H1 (cell line): ENCODE measurements around the gene ADAM12. TPM values are rescaled to one million over a fixed set of nuclear protein-coding genes. Genes with fewer than 3 reads are reported as not detected.

ENCODE experiments used
- CTCF ChIA-PET: fragments of 300-600 bp; sonication (Branson Sonifier 250); formaldehyde crosslinking; loops from one replicate; lab custom pipeline; 2021; ENCODE audit not compliant: partially characterized antibody; lab: Charles Lee
- POLR2A ChIA-PET: fragments of 300-600 bp; sonication (Branson Sonifier 250); formaldehyde crosslinking; loops from one replicate; lab custom pipeline; 2021; ENCODE audit warnings: inconsistent platforms; ENCODE audit not compliant: partially characterized antibody; lab: Charles Lee
- DNase-seq, 2 experiments: peaks; one replicate each; pipeline versions ENCODE4 v3.0.0 to v3.0.0-alpha.2; 2010 to 2022; ENCODE audit warnings: low spot score in 2 of 2, low read depth in 1 of 2, mixed read lengths in 1 of 2
- FAIRE-seq: peaks from 2 replicates; lab custom pipeline; 2011; peaks lifted over from hg19 to GRCh38; lab: Jason Lieb, UNC
- H2AFZ ChIP-seq: 2 replicates; pipeline ENCODE4 v1.8.1; 2012; ENCODE audit warnings: low read length, inconsistent platforms
- H2AK5ac ChIP-seq: 2 replicates; pipeline ENCODE4 v1.6.1; 2013; ENCODE audit warnings: low read depth, low read length
- H2BK120ac ChIP-seq: replicated peaks from 2 replicates; pipeline ENCODE3; 2013; ENCODE audit warnings: low read depth, low read length, inconsistent platforms
- H2BK12ac ChIP-seq: 2 replicates; pipeline ENCODE4 v1.6.1; 2013; ENCODE audit warnings: low read depth, low read length
- H2BK15ac ChIP-seq: 2 replicates; pipeline ENCODE4 v1.6.1; 2013; ENCODE audit warnings: low read length
- H2BK20ac ChIP-seq: 2 replicates; pipeline ENCODE4 v1.6.1; 2013; ENCODE audit warnings: low read length
- H2BK5ac ChIP-seq: 2 replicates; pipeline ENCODE4 v1.6.1; 2013; ENCODE audit warnings: low read depth, low read length
- H3K14ac ChIP-seq: 2 replicates; pipeline ENCODE4 v1.6.1; 2013; ENCODE audit warnings: inconsistent platforms; ENCODE audit not compliant: insufficient read length
- H3K18ac ChIP-seq: 2 replicates; pipeline ENCODE4 v1.6.1; 2013; ENCODE audit warnings: low read length; ENCODE audit errors: extremely low read depth
- H3K23ac ChIP-seq: 2 replicates; pipeline ENCODE4 v1.6.1; 2013; ENCODE audit warnings: inconsistent platforms; ENCODE audit not compliant: insufficient read length
- H3K23me2 ChIP-seq: 2 replicates; pipeline ENCODE4 v1.6.1; 2013; ENCODE audit warnings: low read depth, low read length
- H3K27ac ChIP-seq: 2 replicates; pipeline ENCODE4 v1.6.1; 2011; ENCODE audit warnings: low read depth, low read length, inconsistent platforms
- H3K27me3 ChIP-seq, 4 experiments: replicated peaks in 1 of 4; 1 replicate in 1 of 4; 2 replicates in 3 of 4; pipeline versions ENCODE4 v1.6.1 to v1.8.1; 2011 to 2013; ENCODE audit warnings: low read length in 3 of 4, mild to moderate bottlenecking in 3 of 4, inconsistent platforms in 2 of 4, mixed read lengths in 2 of 4, moderate library complexity in 1 of 4; ENCODE audit not compliant: control insufficient read depth in 3 of 4, insufficient read depth in 3 of 4; ENCODE audit errors: extremely low read depth in 1 of 4
- H3K36me3 ChIP-seq, 4 experiments: 2 replicates each; pipeline versions ENCODE4 v1.6.1 to v1.8.1; 2011 to 2013; ENCODE audit warnings: mild to moderate bottlenecking in 4 of 4, low read length in 3 of 4, moderate library complexity in 2 of 4, control low read depth in 1 of 4, inconsistent platforms in 1 of 4; ENCODE audit not compliant: insufficient read depth in 4 of 4, control insufficient read depth in 2 of 4
- H3K4ac ChIP-seq: replicated peaks from 2 replicates; pipeline ENCODE3; 2013; ENCODE audit warnings: low read length, low read depth, mixed read lengths, inconsistent platforms; ENCODE audit not compliant: insufficient read length
- H3K4me1 ChIP-seq, 4 experiments: replicated peaks in 1 of 4; 1 replicate in 1 of 4; 2 replicates in 3 of 4; pipeline versions ENCODE4 v1.6.1 to v1.8.1; 2011 to 2013; ENCODE audit warnings: low read length in 3 of 4, inconsistent platforms in 2 of 4, mixed read lengths in 1 of 4; ENCODE audit not compliant: insufficient read depth in 4 of 4, control insufficient read depth in 3 of 4
- H3K4me2 ChIP-seq, 2 experiments: 2 replicates each; pipeline versions ENCODE4 v1.6.1 to v1.8.1; 2011 to 2013; ENCODE audit warnings: low read depth in 2 of 2, low read length in 2 of 2, control low read depth in 1 of 2, inconsistent platforms in 1 of 2, mild to moderate bottlenecking in 1 of 2; ENCODE audit not compliant: insufficient read depth in 1 of 2
- H3K4me3 ChIP-seq, 4 experiments: fragments of 200-600, 300-600 bp in 1 of 4; sonication (generic), shearing (Covaris generic), sonication (Bioruptor Twin) in 1 of 4; 2 replicates each; pipeline versions ENCODE4 v1.5.1 to v1.8.1; 2011 to 2016; ENCODE audit warnings: low read length in 4 of 4, low read depth in 3 of 4, control low read depth in 2 of 4, inconsistent platforms in 2 of 4, mild to moderate bottlenecking in 2 of 4, mixed read lengths in 1 of 4, moderate library complexity in 1 of 4; ENCODE audit not compliant: insufficient read depth in 2 of 4; ENCODE audit errors: extremely low read depth in 1 of 4
- H3K56ac ChIP-seq: replicated peaks from 2 replicates; pipeline ENCODE3; 2013; ENCODE audit warnings: low read depth, mild to moderate bottlenecking, mixed read lengths, low read length, inconsistent platforms; ENCODE audit not compliant: insufficient read length
- H3K79me1 ChIP-seq: 2 replicates; pipeline ENCODE4 v1.6.1; 2013; ENCODE audit warnings: low read depth, low read length, control low read depth
- H3K79me2 ChIP-seq, 2 experiments: 2 replicates each; pipeline versions ENCODE4 v1.6.1 to v1.8.1; 2012 to 2013; ENCODE audit warnings: low read length in 2 of 2, mild to moderate bottlenecking in 2 of 2, inconsistent platforms in 1 of 2; ENCODE audit not compliant: insufficient read depth in 2 of 2, control insufficient read depth in 1 of 2
- H3K9ac ChIP-seq, 4 experiments: replicated peaks in 1 of 4; 1 replicate in 1 of 4; 2 replicates in 3 of 4; pipeline versions ENCODE4 v1.6.1 to v1.8.1; 2011 to 2013; ENCODE audit warnings: low read depth in 3 of 4, low read length in 3 of 4, control low read depth in 2 of 4, mild to moderate bottlenecking in 2 of 4, moderate library complexity in 2 of 4, inconsistent platforms in 1 of 4; ENCODE audit errors: extremely low read depth in 1 of 4
- H3K9me3 ChIP-seq, 2 experiments: 2 replicates each; pipeline versions ENCODE4 v1.6.1 to v1.8.1; 2012 to 2013; ENCODE audit warnings: mild to moderate bottlenecking in 2 of 2, moderate library complexity in 2 of 2, control low read depth in 1 of 2, inconsistent platforms in 1 of 2, low read depth in 1 of 2, low read length in 1 of 2, mixed read lengths in 1 of 2; ENCODE audit not compliant: insufficient read depth in 2 of 2
- H4K20me1 ChIP-seq, 2 experiments: replicated peaks in 1 of 2; 2 replicates each; pipeline versions ENCODE3 to v1.8.1; 2011 to 2013; ENCODE audit warnings: inconsistent platforms in 2 of 2, low read length in 2 of 2, mild to moderate bottlenecking in 1 of 2; ENCODE audit not compliant: insufficient read depth in 2 of 2, control insufficient read depth in 1 of 2
- H4K5ac ChIP-seq: 2 replicates; pipeline ENCODE4 v1.6.1; 2013; ENCODE audit warnings: low read length, low read depth, mixed read lengths, inconsistent platforms; ENCODE audit not compliant: insufficient read length
- H4K8ac ChIP-seq: 2 replicates; pipeline ENCODE4 v1.8.0; 2013; ENCODE audit warnings: mild to moderate bottlenecking, moderate library complexity, low read length, inconsistent platforms; ENCODE audit not compliant: insufficient read depth; ENCODE audit errors: extremely low read depth
- H4K91ac ChIP-seq: replicated peaks from 2 replicates; pipeline ENCODE3; 2013; ENCODE audit warnings: low read length, mixed read lengths, inconsistent platforms; ENCODE audit not compliant: insufficient read length
- CBX8 ChIP-seq: fragments of 300-800, 300-1000 bp; sonication (generic); IDR thresholded peaks from 2 replicates; pipeline ENCODE4 v1.7.1; 2016; ENCODE audit warnings: low read depth, low read length, borderline replicate concordance
- CHD1 ChIP-seq: IDR thresholded peaks from 2 replicates; pipeline ENCODE4 v1.6.1; 2012; ENCODE audit warnings: low read depth, low read length, improper control_type of control experiment
- JUND ChIP-seq: IDR thresholded peaks from 2 replicates; pipeline ENCODE4 v1.6.1; 2011; ENCODE audit warnings: mild to moderate bottlenecking, improper control_type of control experiment, low read length
- KDM1A ChIP-seq: fragments of 200-600, 300-600 bp; sonication (generic); IDR thresholded peaks from 2 replicates; pipeline ENCODE4 v1.7.1; 2016; ENCODE audit warnings: mild to moderate bottlenecking, low read length, borderline replicate concordance
- KDM5A ChIP-seq: fragments of 200-600 bp; IDR thresholded peaks from 2 replicates; pipeline ENCODE4 v1.7.1; 2012; ENCODE audit warnings: mild to moderate bottlenecking, low read length, inconsistent platforms, mixed read lengths
- POLR2A ChIP-seq, 2 experiments: IDR thresholded peaks; 1 replicate in 1 of 2; 2 replicates in 1 of 2; pipeline ENCODE4 v1.6.1; 2011; ENCODE audit warnings: low read depth in 2 of 2, low read length in 2 of 2, mild to moderate bottlenecking in 2 of 2; ENCODE audit errors: control extremely low read depth in 1 of 2
- POLR2AphosphoS5 ChIP-seq: IDR thresholded peaks from 2 replicates; pipeline ENCODE4 v1.6.1; 2011; ENCODE audit warnings: low read depth, low read length
- RXRA ChIP-seq: IDR thresholded peaks from 2 replicates; pipeline ENCODE4 v1.6.1; 2011; ENCODE audit warnings: low read depth, mild to moderate bottlenecking, low read length, moderate library complexity; ENCODE audit not compliant: insufficient read depth
- SAP30 ChIP-seq: fragments of 300-600 bp; sonication (generic); IDR thresholded peaks from 2 replicates; pipeline ENCODE4 v1.7.1; 2012; ENCODE audit warnings: low read length, moderate library complexity, mild to moderate bottlenecking, inconsistent platforms; ENCODE audit not compliant: insufficient read depth, insufficient replicate concordance
- SP4 ChIP-seq: IDR thresholded peaks from 2 replicates; pipeline ENCODE4 v1.6.1; 2012; ENCODE audit warnings: low read length, inconsistent platforms
- TAF7 ChIP-seq: optimal IDR thresholded peaks from 2 replicates; pipeline ENCODE3; 2011; ENCODE audit warnings: low read depth, mild to moderate bottlenecking, inconsistent platforms, low read length, moderate library complexity, borderline replicate concordance
- WGBS, 2 experiments: shearing (Covaris generic) in 1 of 2; methylation state at CpG; one replicate each; pipeline versions ENCODE4 v1.1.6 to v1.1.7; 2013 to 2015; ENCODE audit warnings: low lambda C conversion rate in 2 of 2, mixed read lengths in 2 of 2, inconsistent platforms in 1 of 2, low coverage in 1 of 2, missing lambda C conversion rate in 1 of 2; ENCODE audit not compliant: insufficient replicate concordance in 2 of 2, insufficient coverage in 1 of 2, insufficient read length in 1 of 2; ENCODE audit errors: extremely low coverage in 1 of 2, missing lambda C conversion rate in 1 of 2; 5-methylcytosine and 5-hydroxymethylcytosine counted together
- polyA plus RNA-seq, 7 experiments: library from polyadenylated mRNA; depleted of rRNA in 3 of 7; stranded (reverse) in 5 of 7; unstranded in 2 of 7; fragments of >200 nt in 5 of 7; fragments of 200-250 nt in 2 of 7; gene quantifications; 1 replicate in 5 of 7; 2 replicates in 1 of 7; 4 replicates in 1 of 7; pipeline versions ENCODE4 v1.2.1 to v1.2.3, GENCODE V29; 2011 to 2013; ENCODE audit warnings: missing spikeins in 2 of 7, mixed read lengths in 2 of 7
- total RNA-seq: library from RNA; stranded (reverse); fragmentation: NEBNext Ultra II Directional; extraction: Animal tissue kit (Norgen Biotek cat#: 25700); gene quantifications from 2 replicates; pipeline ENCODE4 v1.2.1, GENCODE V29; 2021
- TF ChIP-seq, protein P1 (sequence below): IDR thresholded peaks from 2 replicates; pipeline ENCODE4 v1.6.1; 2011; ENCODE audit warnings: low read depth, mild to moderate bottlenecking, low read length; ENCODE audit not compliant: insufficient read depth
- TF ChIP-seq, protein P2 (sequence below): IDR thresholded peaks from 2 replicates; pipeline ENCODE4 v1.6.1; 2012; ENCODE audit warnings: low read length, inconsistent platforms

ADAM12 gene
- total and polyA plus RNA-seq, 2 of the 8 experiments (the other 6 are each of a cell fraction or from before 2014, with no cell fraction given): 0.07 to 0.17 TPM

DNA sequence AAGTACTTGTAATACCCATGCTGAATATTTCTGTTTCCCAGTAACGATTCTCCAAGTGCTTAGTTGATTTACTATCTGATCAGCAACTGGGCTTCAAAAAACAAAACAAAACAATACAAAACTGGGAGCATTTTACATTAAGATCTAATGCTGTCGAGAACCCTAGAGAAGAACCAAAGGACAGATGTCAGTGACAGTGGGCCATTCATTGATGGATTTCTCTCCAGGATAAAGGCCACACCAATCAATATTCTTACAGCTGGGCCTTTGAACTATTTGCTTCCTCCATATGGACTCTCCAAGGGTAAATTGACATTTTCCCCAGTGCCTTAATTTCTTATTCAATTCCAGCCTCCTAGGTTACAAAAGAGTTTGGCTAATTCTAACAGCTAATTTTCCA is 217.5 kb downstream of the ADAM12 start:
- FAIRE-seq (no peak), DNase-seq (no peak)
- Histone ChIP-seq H2BK5ac (no peak overlapping the region), H3K4me3 (no peak overlapping the region), H3K23me2 (no peaks in the 10 kb centered on the region), H2BK120ac (no peak overlapping the region), H3K27me3 (no peaks in the 10 kb centered on the region), H4K5ac (no peak overlapping the region), H3K18ac (no peak overlapping the region), H4K91ac (no peak overlapping the region), H3K9me3 (no peaks in the 10 kb centered on the region), H3K56ac (no peak overlapping the region), H4K20me1 (no peaks in the 10 kb centered on the region), H3K79me1 (no peaks in the 10 kb centered on the region), H3K27ac (no peak overlapping the region), H3K4ac (no peak overlapping the region), H3K23ac (no peak overlapping the region), H3K14ac (no peak overlapping the region), H3K79me2 (no peaks in the 10 kb centered on the region), H2AK5ac (no peak overlapping the region), H4K8ac (no peak overlapping the region), H2BK12ac (no peak overlapping the region), H3K4me2 (no peak overlapping the region), H2BK20ac (no peak overlapping the region), H2AFZ (no peak overlapping the region), H3K9ac (no peak overlapping the region), H2BK15ac (no peak overlapping the region), H3K36me3 (no peaks in the 10 kb centered on the region), H3K4me1 (peaks cover under 1 to 10% (median 7%) of the 10 kb centered on the region in 4 experiments; a peak in 5 of 7 replicates)
- ChIA-PET POLR2A (no interaction called here), CTCF (no interaction called here)
- WGBS, 2 experiments: 86% methylated on average over 2 of the region's 2 CpGs; no CpG with 5 or more reads in 1 of the 2 experiments
- TF ChIP-seq POLR2A (IDR thresholded peaks at IDR 0.05; ENCODE audit: control extremely low read depth in 1 of 2, low read depth in 2 of 2, low read length in 2 of 2) (no peak), POLR2AphosphoS5 (no peak), JUND (no peak), SAP30 (no peak), RXRA (no peak), CBX8 (no peak), SP4 (no peak), TAF7 (no peak), CHD1 (no peak), KDM5A (no peak), KDM1A (no peak)
- TF ChIP-seq, protein P1, sequence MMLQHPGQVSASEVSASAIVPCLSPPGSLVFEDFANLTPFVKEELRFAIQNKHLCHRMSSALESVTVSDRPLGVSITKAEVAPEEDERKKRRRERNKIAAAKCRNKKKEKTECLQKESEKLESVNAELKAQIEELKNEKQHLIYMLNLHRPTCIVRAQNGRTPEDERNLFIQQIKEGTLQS: no peak
- TF ChIP-seq, protein P2, sequence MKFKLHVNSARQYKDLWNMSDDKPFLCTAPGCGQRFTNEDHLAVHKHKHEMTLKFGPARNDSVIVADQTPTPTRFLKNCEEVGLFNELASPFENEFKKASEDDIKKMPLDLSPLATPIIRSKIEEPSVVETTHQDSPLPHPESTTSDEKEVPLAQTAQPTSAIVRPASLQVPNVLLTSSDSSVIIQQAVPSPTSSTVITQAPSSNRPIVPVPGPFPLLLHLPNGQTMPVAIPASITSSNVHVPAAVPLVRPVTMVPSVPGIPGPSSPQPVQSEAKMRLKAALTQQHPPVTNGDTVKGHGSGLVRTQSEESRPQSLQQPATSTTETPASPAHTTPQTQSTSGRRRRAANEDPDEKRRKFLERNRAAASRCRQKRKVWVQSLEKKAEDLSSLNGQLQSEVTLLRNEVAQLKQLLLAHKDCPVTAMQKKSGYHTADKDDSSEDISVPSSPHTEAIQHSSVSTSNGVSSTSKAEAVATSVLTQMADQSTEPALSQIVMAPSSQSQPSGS: no peak
